DND-41 (cell line): ENCODE data around the gene ZNF654.

Experiments
- ATAC-seq: fragments of 200-7000 bp; cut with Tn5 transposase; 3 replicates; pipeline ENCODE4 v1.9.1; 2021; ENCODE audit warnings: low read depth; ENCODE audit not compliant: insufficient read depth
- DNase-seq: peaks from one replicate; pipeline ENCODE4 v3.0.0-alpha.2; 2020
- H2AFZ ChIP-seq: 2 replicates; pipeline ENCODE4 v1.6.0; 2012; ENCODE audit warnings: low read depth, low read length
- H3K27ac ChIP-seq: 2 replicates; pipeline ENCODE4 v1.5.1; 2012; ENCODE audit warnings: low read length, inconsistent platforms
- H3K27me3 ChIP-seq: fragments of 200-600 bp; sonication (generic); 2 replicates; pipeline ENCODE4 v1.6.0; 2012; ENCODE audit warnings: low read length, mild to moderate bottlenecking, inconsistent platforms; ENCODE audit not compliant: insufficient read depth, poor library complexity
- H3K36me3 ChIP-seq: 2 replicates; pipeline ENCODE4 v1.5.1; 2012; ENCODE audit warnings: low read length, inconsistent platforms; ENCODE audit not compliant: insufficient read depth
- H3K4me1 ChIP-seq: 2 replicates; pipeline ENCODE4 v1.5.1; 2012; ENCODE audit warnings: mild to moderate bottlenecking, low read length; ENCODE audit not compliant: insufficient read depth
- H3K4me2 ChIP-seq: 2 replicates; pipeline ENCODE4 v1.6.0; 2012; ENCODE audit warnings: mild to moderate bottlenecking, moderate library complexity, low read length, inconsistent platforms; ENCODE audit not compliant: insufficient read depth
- H3K4me3 ChIP-seq, 2 experiments: fragments of 200-600 bp in 1 of 2; shearing (Covaris generic) in 1 of 2; 2 replicates each; pipeline ENCODE4 v1.5.1; 2012 to 2016; ENCODE audit warnings: inconsistent platforms in 2 of 2, low read length in 2 of 2, mild to moderate bottlenecking in 2 of 2, low read depth in 1 of 2, moderate library complexity in 1 of 2
- H3K79me2 ChIP-seq: 2 replicates; pipeline ENCODE4 v1.6.0; 2012; ENCODE audit warnings: low read length, inconsistent platforms; ENCODE audit not compliant: insufficient read depth
- H3K9ac ChIP-seq: 2 replicates; pipeline ENCODE4 v1.6.0; 2012; ENCODE audit warnings: low read depth, mild to moderate bottlenecking, inconsistent platforms, low read length, moderate library complexity
- H3K9me3 ChIP-seq: 2 replicates; pipeline ENCODE4 v1.5.1; 2012; ENCODE audit warnings: low read length, moderate library complexity, mild to moderate bottlenecking, inconsistent platforms; ENCODE audit not compliant: insufficient read depth, severe bottlenecking
- H4K20me1 ChIP-seq: 2 replicates; pipeline ENCODE4 v1.6.0; 2012; ENCODE audit warnings: low read length; ENCODE audit not compliant: insufficient read depth
- CTCF ChIP-seq: IDR thresholded peaks from 2 replicates; pipeline ENCODE4 v1.5.1; 2012; ENCODE audit warnings: borderline replicate concordance, low read length, moderate library complexity, mild to moderate bottlenecking; ENCODE audit not compliant: poor library complexity, severe bottlenecking; ENCODE audit errors: extremely low read depth
- EZH2 ChIP-seq: IDR thresholded peaks from 3 replicates; pipeline ENCODE4 v1.6.1; 2012; ENCODE audit warnings: borderline replicate concordance, low read depth, mild to moderate bottlenecking, moderate library complexity, low read length, inconsistent platforms; ENCODE audit not compliant: severe bottlenecking

The ZNF654 gene

GRCh38 chr3:88137836-88138235, 78.8 kb downstream of the ZNF654 start:
- Histone ChIP-seq H3K27me3 (no peaks in the 10 kb centered on the region), H3K4me3 (no peak overlapping the region), H3K4me1 (no peaks in the 10 kb centered on the region), H3K27ac (no peak overlapping the region), H3K79me2 (peaks cover 11% of the 10 kb centered on the region), H3K9me3 (no peaks in the 10 kb centered on the region), H3K9ac (no peak overlapping the region), H3K4me2 (no peak overlapping the region), H2AFZ (no peak overlapping the region), H3K36me3 (peaks cover 78% of the 10 kb centered on the region), H4K20me1 (no peaks in the 10 kb centered on the region; the same call in 1 of the 2 replicates)
- ATAC-seq (no peak), DNase-seq (no peak)
- TF ChIP-seq EZH2, result no peak
- no peak for TF ChIP-seq CTCF

GRCh38 chr3:88141458-88142083, 82.5 kb downstream of the ZNF654 start:
- H4K20me1 ChIP-seq, result no peaks in the 10 kb centered on the region; the same call in 1 of the 2 replicates
- H3K4me2 ChIP-seq, result no peak overlapping the region
- H3K4me1 ChIP-seq, result no peaks in the 10 kb centered on the region
- H3K4me3 ChIP-seq, result no peak overlapping the region
- no peak for TF ChIP-seq EZH2
- TF ChIP-seq CTCF, result no peak
- H3K9ac ChIP-seq, result no peak overlapping the region
- peaks cover 52% of the 10 kb centered on the region for H3K36me3 ChIP-seq
- no peak for DNase-seq
- no peak overlapping the region for H2AFZ ChIP-seq
- no peaks in the 10 kb centered on the region for H3K9me3 ChIP-seq
- H3K27me3 ChIP-seq, result no peaks in the 10 kb centered on the region
- no peak overlapping the region for H3K27ac ChIP-seq
- ATAC-seq, result no peak
- peaks cover 19% of the 10 kb centered on the region for H3K79me2 ChIP-seq

- Histone ChIP-seq H4K20me1 (no peaks in the 10 kb centered on the region; the same call in 1 of the 2 replicates), H3K4me3 (no peak overlapping the region), H3K27ac (no peak overlapping the region), H3K79me2 (peaks cover 24% of the 10 kb centered on the region; the same call in 1 of the 2 replicates), H3K36me3 (peaks cover 48% of the 10 kb centered on the region), H2AFZ (no peak overlapping the region), H3K4me1 (peaks cover under 1% of the 10 kb centered on the region; the same call in 1 of the 2 replicates), H3K9me3 (no peaks in the 10 kb centered on the region), H3K27me3 (no peaks in the 10 kb centered on the region), H3K9ac (no peak overlapping the region), H3K4me2 (no peak overlapping the region)
- ATAC-seq (no peak), DNase-seq (no peak)
- TF ChIP-seq EZH2 (no peak), CTCF (no peak)
These were observed 83.1 kb downstream of the ZNF654 start for GRCh38 chr3:88142094-88142624.
